ENCODE measurements around the gene USP49. TPM values are rescaled to one million over a fixed set of nuclear protein-coding genes. Genes with fewer than 3 reads are reported as not detected.

USP49 gene
- total RNA-seq, 4 donors from 2014 or later: 2.1 to 8.6 (median 4.7) TPM

GRCh38 chr6:41836660-41837052, 58.5 kb downstream of the USP49 start:
- H3K27ac ChIP-seq: no peak overlapping the region
- H3K9me3 ChIP-seq: no peaks in the 10 kb centered on the region
- no peak for DNase-seq
- no peak overlapping the region for H3K4me3 ChIP-seq
- no peaks in the 10 kb centered on the region for H3K36me3 ChIP-seq
- H3K4me1 ChIP-seq: no peaks in the 10 kb centered on the region
- H3K27me3 ChIP-seq: no peaks in the 10 kb centered on the region
- TF ChIP-seq CTCF (IDR thresholded peaks at IDR 0.05) (no peak), POLR2A (IDR thresholded peaks at IDR 0.05) (no peak)

- DNase-seq: no peak
- TF ChIP-seq POLR2A (IDR thresholded peaks at IDR 0.05) (no peak), CTCF (IDR thresholded peaks at IDR 0.05) (no peak)
- H3K36me3 ChIP-seq: no peaks in the 10 kb centered on the region
- no peaks in the 10 kb centered on the region for H3K9me3 ChIP-seq
- H3K4me1 ChIP-seq: no peaks in the 10 kb centered on the region
- H3K27ac ChIP-seq: no peak overlapping the region
- no peaks in the 10 kb centered on the region for H3K27me3 ChIP-seq
- H3K4me3 ChIP-seq: no peak overlapping the region
Observed at GRCh38 chr6:41836022-41836659, 59.0 kb downstream of the USP49 start.

GRCh38 chr6:41832263-41832662, 62.9 kb downstream of the USP49 start:
- TF ChIP-seq CTCF (IDR thresholded peaks at IDR 0.05) (no peak), POLR2A (IDR thresholded peaks at IDR 0.05) (no peak)
- no peak overlapping the region for H3K4me3 ChIP-seq
- H3K27ac ChIP-seq: no peak overlapping the region
- DNase-seq: no peak
- H3K4me1 ChIP-seq: no peaks in the 10 kb centered on the region
- H3K36me3 ChIP-seq: no peaks in the 10 kb centered on the region
- no peaks in the 10 kb centered on the region for H3K27me3 ChIP-seq
- H3K9me3 ChIP-seq: no peaks in the 10 kb centered on the region

- Histone ChIP-seq H3K27me3 (no peaks in the 10 kb centered on the region), H3K9me3 (no peaks in the 10 kb centered on the region), H3K27ac (no peak overlapping the region), H3K4me3 (no peak overlapping the region), H3K36me3 (no peaks in the 10 kb centered on the region), H3K4me1 (no peaks in the 10 kb centered on the region)
- no peak for TF ChIP-seq POLR2A (IDR thresholded peaks at IDR 0.05)
- no peak for TF ChIP-seq CTCF (IDR thresholded peaks at IDR 0.05)
- DNase-seq: no peak
Observed at GRCh38 chr6:41826343-41827022, 68.7 kb downstream of the USP49 start.

- TF ChIP-seq CTCF (IDR thresholded peaks at IDR 0.05) (no peak), POLR2A (IDR thresholded peaks at IDR 0.05) (no peak)
- Histone ChIP-seq H3K4me1 (no peaks in the 10 kb centered on the region), H3K9me3 (no peaks in the 10 kb centered on the region), H3K36me3 (no peaks in the 10 kb centered on the region), H3K27me3 (no peaks in the 10 kb centered on the region), H3K27ac (no peak overlapping the region), H3K4me3 (no peak overlapping the region)
- no peak for DNase-seq
Observed at GRCh38 chr6:41824571-41825569, 70.3 kb downstream of the USP49 start.
